Measurements from ENCODE around the gene CHP1.

DNA sequence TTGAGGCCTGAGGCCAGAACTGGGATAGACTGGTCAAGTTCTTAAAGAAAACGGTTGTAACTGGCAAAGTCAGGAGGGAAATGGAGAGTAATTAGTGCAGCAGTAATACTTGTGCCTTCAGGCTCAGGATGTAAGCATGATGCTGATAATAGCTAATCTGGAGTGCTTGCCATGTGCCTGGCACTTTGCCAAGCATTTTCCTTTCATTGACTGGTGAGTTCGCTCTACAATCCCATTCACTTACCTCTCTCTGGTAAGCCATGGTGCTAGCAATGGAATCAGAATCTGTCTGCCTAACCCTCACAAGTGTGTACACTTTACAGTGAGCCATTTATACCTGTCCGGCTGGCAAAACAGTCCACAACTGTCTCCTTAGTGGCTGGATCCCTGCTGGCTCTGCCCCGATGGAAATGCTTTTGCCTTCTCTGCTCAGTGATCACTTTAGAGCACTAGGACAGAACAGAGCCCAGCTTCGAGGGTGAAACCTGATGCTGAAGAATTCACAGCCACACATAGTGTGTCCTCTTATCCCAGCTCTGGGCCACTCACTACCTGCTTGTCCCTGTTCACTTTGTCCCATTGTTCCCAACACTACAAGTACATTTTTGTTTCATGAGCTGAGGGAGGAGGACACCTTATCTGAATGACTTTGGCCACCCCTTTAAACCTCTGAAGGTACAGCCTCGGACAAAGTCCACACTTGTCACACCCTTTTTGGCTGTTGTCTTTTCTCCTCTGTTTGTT, 10.3 kb downstream of the CHP1 start:
- TF ChIP-seq EZH2 (IDR thresholded peaks at IDR 0.05; ENCODE audit: borderline replicate concordance, low read length) (no peak), CTCF (IDR thresholded peaks at IDR 0.05; ENCODE audit: low read length) (no peak)

Measured in OCI-LY1 (cell line).